ENCODE data around the gene IFFO2. TPM values are rescaled to one million over a fixed set of nuclear protein-coding genes. Genes with fewer than 3 reads are reported as not detected.

IFFO2 gene
- total and polyA plus RNA-seq, 2 of the 13 experiments (the other 11 are each of a cell fraction or from before 2014, with no cell fraction given): 7.3 to 16.7 TPM

- TF ChIP-seq ZFP91 (CRISPR knock-in tag; IDR thresholded peaks at IDR 0.05; ENCODE audit: borderline replicate concordance): peak; percentile 87
- no peak for TF ChIP-seq HMGA1 (CRISPR knock-in tag; conservative IDR thresholded peaks at IDR 0.05)
- TF ChIP-seq JUN (CRISPR knock-in tag; IDR thresholded peaks at IDR 0.05): peak; percentile 17; the same call in 1 of the 2 replicates
- TF ChIP-seq POLR2AphosphoS5 (IDR thresholded peaks at IDR 0.05; ENCODE audit: low read depth, low read length): peak; percentile 82
- TF ChIP-seq ZNF770 (CRISPR knock-in tag; IDR thresholded peaks at IDR 0.05): peak; percentile 80
- TF ChIP-seq WIZ (CRISPR knock-in tag; IDR thresholded peaks at IDR 0.05): peak; percentile 76; the same call in 1 of the 2 replicates
- no peak for TF ChIP-seq ZNF720 (CRISPR knock-in tag; IDR thresholded peaks at IDR 0.05)
- TF ChIP-seq ZNF746 (CRISPR knock-in tag; IDR thresholded peaks at IDR 0.05): peak; percentile 92; the same call in 1 of the 2 replicates
- TF ChIP-seq ZNF672 (CRISPR knock-in tag; IDR thresholded peaks at IDR 0.05): 0 out of 2 replicates have a peak, but pooled peaks have one; percentile 23
- TF ChIP-seq ATF2 (CRISPR knock-in tag; IDR thresholded peaks at IDR 0.05): 0 out of 2 replicates have a peak, but pooled peaks have one; percentile 40
- peak; percentile 92 for TF ChIP-seq FOXA3 (CRISPR knock-in tag; IDR thresholded peaks at IDR 0.05)
- peak; percentile 89 for TF ChIP-seq XRCC5 (optimal IDR thresholded peaks at IDR 0.05; ENCODE audit: low read length)
- peak; percentile 69; the same call in 1 of the 2 replicates for TF ChIP-seq ZSCAN12 (CRISPR knock-in tag; IDR thresholded peaks at IDR 0.05)
- TF ChIP-seq CHCHD3 (CRISPR knock-in tag; IDR thresholded peaks at IDR 0.05): no peak
- TF ChIP-seq CEBPB (IDR thresholded peaks at IDR 0.05; ENCODE audit: borderline replicate concordance, low read depth, low read length): no peak
- TF ChIP-seq TMF1 (CRISPR knock-in tag; IDR thresholded peaks at IDR 0.05; ENCODE audit: low read depth): peak; percentile 93
- TF ChIP-seq ZBTB49 (CRISPR knock-in tag; IDR thresholded peaks at IDR 0.05; ENCODE audit: borderline replicate concordance): no peak
- peak; percentile 90 for TF ChIP-seq ARID2 (CRISPR knock-in tag; IDR thresholded peaks at IDR 0.05; ENCODE audit: borderline replicate concordance)
- no peak; the same call in 1 of the 2 replicates for TF ChIP-seq ZNF337 (CRISPR knock-in tag; IDR thresholded peaks at IDR 0.05; ENCODE audit: borderline replicate concordance, low read depth)
- peak; percentile 54 for TF ChIP-seq KDM2A (CRISPR knock-in tag; IDR thresholded peaks at IDR 0.05; ENCODE audit: borderline replicate concordance, low read depth)
- no peak for TF ChIP-seq JUNB (CRISPR knock-in tag; IDR thresholded peaks at IDR 0.05; ENCODE audit: borderline replicate concordance)
- TF ChIP-seq IRX3 (CRISPR knock-in tag; IDR thresholded peaks at IDR 0.05; ENCODE audit: borderline replicate concordance, low read depth): peak; percentile 3; the same call in 1 of the 2 replicates
Observed at GRCh38 chr1:18948913-18949685, 7.4 kb downstream of the IFFO2 start (continued).
